ENCODE results near the gene MAPK6.

The MAPK6 gene

GRCh38 chr15:52102463-52102862 lies 83.4 kb downstream of the MAPK6 start:
- no peaks in the 10 kb centered on the region for H3K4me1 ChIP-seq (ENCODE audit: control insufficient read depth in 1 of 2, insufficient read depth in 1 of 2, low read depth in 1 of 2, low read length in 1 of 2)
- no peaks in the 10 kb centered on the region for H3K36me3 ChIP-seq
- no peak overlapping the region for H3K4me3 ChIP-seq (ENCODE audit: low read depth in 1 of 2, low read length in 1 of 2)
- H3K27me3 ChIP-seq = no peaks in the 10 kb centered on the region
- TF ChIP-seq, protein P1, sequence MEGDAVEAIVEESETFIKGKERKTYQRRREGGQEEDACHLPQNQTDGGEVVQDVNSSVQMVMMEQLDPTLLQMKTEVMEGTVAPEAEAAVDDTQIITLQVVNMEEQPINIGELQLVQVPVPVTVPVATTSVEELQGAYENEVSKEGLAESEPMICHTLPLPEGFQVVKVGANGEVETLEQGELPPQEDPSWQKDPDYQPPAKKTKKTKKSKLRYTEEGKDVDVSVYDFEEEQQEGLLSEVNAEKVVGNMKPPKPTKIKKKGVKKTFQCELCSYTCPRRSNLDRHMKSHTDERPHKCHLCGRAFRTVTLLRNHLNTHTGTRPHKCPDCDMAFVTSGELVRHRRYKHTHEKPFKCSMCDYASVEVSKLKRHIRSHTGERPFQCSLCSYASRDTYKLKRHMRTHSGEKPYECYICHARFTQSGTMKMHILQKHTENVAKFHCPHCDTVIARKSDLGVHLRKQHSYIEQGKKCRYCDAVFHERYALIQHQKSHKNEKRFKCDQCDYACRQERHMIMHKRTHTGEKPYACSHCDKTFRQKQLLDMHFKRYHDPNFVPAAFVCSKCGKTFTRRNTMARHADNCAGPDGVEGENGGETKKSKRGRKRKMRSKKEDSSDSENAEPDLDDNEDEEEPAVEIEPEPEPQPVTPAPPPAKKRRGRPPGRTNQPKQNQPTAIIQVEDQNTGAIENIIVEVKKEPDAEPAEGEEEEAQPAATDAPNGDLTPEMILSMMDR (IDR thresholded peaks at IDR 0.05) = no peak
- no peak overlapping the region for H3K27ac ChIP-seq
- H3K9me3 ChIP-seq = no peaks in the 10 kb centered on the region

GRCh38 chr15:52103217-52104207 lies 84.5 kb downstream of the MAPK6 start:
- TF ChIP-seq, protein P1 (IDR thresholded peaks at IDR 0.05) = no peak
- no peak overlapping the region for H3K4me3 ChIP-seq (ENCODE audit: low read depth in 1 of 2, low read length in 1 of 2)
- H3K27me3 ChIP-seq = no peaks in the 10 kb centered on the region
- no peaks in the 10 kb centered on the region for H3K9me3 ChIP-seq
- H3K4me1 ChIP-seq (ENCODE audit: control insufficient read depth in 1 of 2, insufficient read depth in 1 of 2, low read depth in 1 of 2, low read length in 1 of 2) = no peaks in the 10 kb centered on the region
- H3K36me3 ChIP-seq = no peaks in the 10 kb centered on the region
- no peak overlapping the region for H3K27ac ChIP-seq

DNA sequence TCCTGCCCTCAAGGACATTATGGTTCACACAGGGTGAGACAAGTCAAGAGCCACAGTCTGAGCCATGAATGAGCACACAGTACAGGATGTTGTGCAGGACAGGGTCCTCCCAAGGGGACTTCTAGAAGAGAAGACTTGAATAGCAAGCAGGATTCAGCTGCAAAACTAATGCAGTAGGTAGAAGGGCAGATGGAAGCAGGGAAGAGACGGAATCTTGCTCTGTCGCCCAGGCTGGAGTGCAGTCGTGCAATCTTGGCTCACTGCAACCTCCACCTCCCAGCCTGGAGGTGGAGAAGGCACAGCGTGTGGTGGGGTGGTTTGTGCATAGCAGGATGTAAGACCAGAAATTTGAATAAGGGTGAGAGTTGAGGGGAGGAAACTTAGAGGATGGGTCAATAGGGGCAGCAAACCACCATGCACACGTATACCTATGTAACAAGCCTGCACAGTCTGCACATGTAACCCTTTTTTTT lies 85.5 kb downstream of the MAPK6 start:
- Histone ChIP-seq H3K27me3 (peaks cover 5% of the 10 kb centered on the region), H3K4me1 (ENCODE audit: control insufficient read depth in 1 of 2, insufficient read depth in 1 of 2, low read depth in 1 of 2, low read length in 1 of 2) (no peaks in the 10 kb centered on the region), H3K4me3 (ENCODE audit: low read depth in 1 of 2, low read length in 1 of 2) (no peak overlapping the region), H3K27ac (no peak overlapping the region), H3K9me3 (no peaks in the 10 kb centered on the region), H3K36me3 (no peaks in the 10 kb centered on the region)
- TF ChIP-seq, protein P1 (IDR thresholded peaks at IDR 0.05) = no peak

DNA sequence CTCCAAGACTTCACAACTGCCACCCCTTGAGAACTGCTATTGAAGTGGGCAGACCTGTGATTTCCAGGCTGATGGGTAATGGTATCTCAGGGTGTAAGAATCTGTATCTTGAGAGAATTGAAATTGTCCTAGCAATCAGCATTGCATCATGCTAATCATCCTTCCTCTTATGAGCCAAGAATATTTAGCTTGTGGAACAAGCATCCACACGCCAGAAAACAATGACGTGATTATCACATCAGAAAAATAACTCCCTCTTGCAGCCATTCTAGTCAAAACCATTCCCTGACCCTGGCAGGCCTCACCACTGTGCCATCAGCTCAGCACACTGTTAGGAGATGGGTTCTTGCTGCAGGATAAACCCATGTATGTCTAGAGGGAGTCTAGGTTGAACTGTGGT lies 86.8 kb downstream of the MAPK6 start:
- Histone ChIP-seq H3K27me3 (peaks cover 17% of the 10 kb centered on the region), H3K36me3 (no peaks in the 10 kb centered on the region), H3K9me3 (no peaks in the 10 kb centered on the region), H3K4me3 (ENCODE audit: low read depth in 1 of 2, low read length in 1 of 2) (no peak overlapping the region), H3K4me1 (ENCODE audit: control insufficient read depth in 1 of 2, insufficient read depth in 1 of 2, low read depth in 1 of 2, low read length in 1 of 2) (no peaks in the 10 kb centered on the region), H3K27ac (no peak overlapping the region)
- TF ChIP-seq, protein P1 (IDR thresholded peaks at IDR 0.05) = no peak

- Histone ChIP-seq H3K4me1 (ENCODE audit: control insufficient read depth in 1 of 2, insufficient read depth in 1 of 2, low read depth in 1 of 2, low read length in 1 of 2) (no peaks in the 10 kb centered on the region), H3K9me3 (no peaks in the 10 kb centered on the region)
Observed at GRCh38 chr15:52106641-52107040, 87.6 kb downstream of the MAPK6 start.

More at GRCh38 chr15:52106641-52107040, 87.6 kb downstream of the MAPK6 start:
- Histone ChIP-seq H3K4me3 (ENCODE audit: low read depth in 1 of 2, low read length in 1 of 2) (no peak overlapping the region), H3K27ac (no peak overlapping the region), H3K27me3 (peaks cover 25% of the 10 kb centered on the region), H3K36me3 (no peaks in the 10 kb centered on the region)
- TF ChIP-seq, protein P1 (IDR thresholded peaks at IDR 0.05) = no peak

Data from neutrophil (primary cell).